Sigmoid colon (tissue), 4 donors: Measurements from ENCODE around the gene GRAMD1B.

Source experiments
- CTCF ChIP-seq, 4 experiments: fragments of 450-650 bp in 3 of 4; fragments of 200-600 bp in 1 of 4; IDR thresholded peaks; one replicate each; pipeline ENCODE4 v1.5.1; 2016 to 2019; ENCODE audit warnings: antibody characterized with exemption in 4 of 4, mild to moderate bottlenecking in 3 of 4, moderate library complexity in 2 of 4
- EP300 ChIP-seq, 4 donors: sonication (generic); formaldehyde crosslinking; IDR thresholded peaks; one replicate each; pipeline ENCODE4 v1.6.1; 2017; ENCODE audit warnings: antibody characterized with exemption in 4 of 4
- POLR2A ChIP-seq, 2 donors: fragments of 450-650 bp; IDR thresholded peaks; one replicate each; pipeline ENCODE4 v1.6.1; 2016; ENCODE audit warnings: antibody characterized with exemption in 2 of 2, mild to moderate bottlenecking in 2 of 2, moderate library complexity in 2 of 2
- POLR2AphosphoS5 ChIP-seq, 4 donors: sonication (generic); formaldehyde crosslinking; IDR thresholded peaks; one replicate each; pipeline ENCODE4 v1.6.1; 2017; ENCODE audit warnings: antibody characterized with exemption in 4 of 4

GRCh38 chr11:123490527-123490926, 60.5 kb downstream of the GRAMD1B start:
- no peak for TF ChIP-seq CTCF (IDR thresholded peaks at IDR 0.05)
- TF ChIP-seq POLR2A (IDR thresholded peaks at IDR 0.05) = no peak
- TF ChIP-seq POLR2AphosphoS5 (IDR thresholded peaks at IDR 0.05) = no peak
- no peak for TF ChIP-seq EP300 (IDR thresholded peaks at IDR 0.05)
